ENCODE results near the gene PLEKHO2.

DNA sequence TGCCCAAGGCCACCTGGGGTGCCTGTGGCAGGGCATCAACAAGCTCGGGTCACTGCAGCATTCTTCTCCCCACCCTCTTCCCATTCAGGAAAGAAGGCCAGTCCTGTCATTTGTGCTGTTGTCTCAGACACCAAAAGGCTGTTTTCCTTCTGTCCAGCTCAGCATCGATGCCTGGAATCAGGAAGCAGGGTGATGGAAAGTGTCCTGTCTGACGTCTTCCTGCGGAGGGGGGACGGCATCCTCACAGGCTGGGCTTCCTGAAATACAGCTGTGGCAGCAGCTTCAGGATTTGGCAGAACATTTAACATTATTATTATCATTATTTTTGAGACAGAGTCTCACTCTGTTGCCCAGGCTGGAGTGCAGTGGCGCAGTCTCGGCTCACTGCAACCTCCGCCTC, 37.0 kb downstream of the PLEKHO2 start:
- TF ChIP-seq, protein P1, sequence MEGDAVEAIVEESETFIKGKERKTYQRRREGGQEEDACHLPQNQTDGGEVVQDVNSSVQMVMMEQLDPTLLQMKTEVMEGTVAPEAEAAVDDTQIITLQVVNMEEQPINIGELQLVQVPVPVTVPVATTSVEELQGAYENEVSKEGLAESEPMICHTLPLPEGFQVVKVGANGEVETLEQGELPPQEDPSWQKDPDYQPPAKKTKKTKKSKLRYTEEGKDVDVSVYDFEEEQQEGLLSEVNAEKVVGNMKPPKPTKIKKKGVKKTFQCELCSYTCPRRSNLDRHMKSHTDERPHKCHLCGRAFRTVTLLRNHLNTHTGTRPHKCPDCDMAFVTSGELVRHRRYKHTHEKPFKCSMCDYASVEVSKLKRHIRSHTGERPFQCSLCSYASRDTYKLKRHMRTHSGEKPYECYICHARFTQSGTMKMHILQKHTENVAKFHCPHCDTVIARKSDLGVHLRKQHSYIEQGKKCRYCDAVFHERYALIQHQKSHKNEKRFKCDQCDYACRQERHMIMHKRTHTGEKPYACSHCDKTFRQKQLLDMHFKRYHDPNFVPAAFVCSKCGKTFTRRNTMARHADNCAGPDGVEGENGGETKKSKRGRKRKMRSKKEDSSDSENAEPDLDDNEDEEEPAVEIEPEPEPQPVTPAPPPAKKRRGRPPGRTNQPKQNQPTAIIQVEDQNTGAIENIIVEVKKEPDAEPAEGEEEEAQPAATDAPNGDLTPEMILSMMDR (IDR thresholded peaks at IDR 0.05; ENCODE audit: poor library complexity): no peak
- TF ChIP-seq EZH2 (IDR thresholded peaks at IDR 0.05; ENCODE audit: borderline replicate concordance) (no peak), EZH2phosphoT487 (IDR thresholded peaks at IDR 0.05; ENCODE audit: low read depth, severe bottlenecking, unreplicated experiment) (no peak)

Measured in hepatocyte (in vitro differentiated cells).